H9 (cell line): Measurements from ENCODE around the gene SPECC1. TPM values are rescaled to one million over a fixed set of nuclear protein-coding genes. Genes with fewer than 3 reads are reported as not detected.
"Not testable (repeated sequence)": the region's sequence is repeated elsewhere in the genome, so short reads cannot be mapped to it uniquely, and the experiment has no call there.

Source experiments
- DNase-seq: peaks from one replicate; pipeline ENCODE4 v3.0.0-alpha.2; 2017
- H2AFZ ChIP-seq: one replicate; pipeline ENCODE4 v1.6.1; 2013; ENCODE audit warnings: mild to moderate bottlenecking, low read length, control low read depth, moderate library complexity
- H2AK5ac ChIP-seq: 2 replicates; pipeline ENCODE4 v1.6.1; 2013; ENCODE audit warnings: low read length, control low read depth, mixed read lengths; ENCODE audit not compliant: insufficient read length
- H2BK120ac ChIP-seq: one replicate; pipeline ENCODE4 v1.6.1; 2013; ENCODE audit warnings: low read depth, mild to moderate bottlenecking, low read length, control low read depth, inconsistent platforms; ENCODE audit not compliant: poor library complexity, severe bottlenecking
- H2BK12ac ChIP-seq: 2 replicates; pipeline ENCODE4 v1.6.1; 2013; ENCODE audit warnings: low read length, control low read depth, mixed read lengths, low read depth; ENCODE audit not compliant: insufficient read length
- H2BK15ac ChIP-seq: 2 replicates; pipeline ENCODE4 v1.6.1; 2013; ENCODE audit warnings: low read depth, low read length, control low read depth
- H2BK20ac ChIP-seq: one replicate; pipeline ENCODE4 v1.6.1; 2013; ENCODE audit warnings: low read depth, mild to moderate bottlenecking, low read length, control low read depth, inconsistent platforms; ENCODE audit not compliant: poor library complexity, severe bottlenecking
- H2BK5ac ChIP-seq: 2 replicates; pipeline ENCODE4 v1.6.1; 2013; ENCODE audit warnings: low read length, control low read depth, mixed read lengths; ENCODE audit not compliant: insufficient read length
- H3K14ac ChIP-seq: 2 replicates; pipeline ENCODE4 v1.6.1; 2013; ENCODE audit warnings: low read length, control low read depth; ENCODE audit not compliant: insufficient read depth
- H3K18ac ChIP-seq: 2 replicates; pipeline ENCODE4 v1.6.1; 2013; ENCODE audit warnings: low read depth, mild to moderate bottlenecking, mixed read lengths, low read length, control low read depth; ENCODE audit not compliant: insufficient read length
- H3K23ac ChIP-seq: 2 replicates; pipeline ENCODE4 v1.6.1; 2013; ENCODE audit warnings: low read length, control low read depth, mixed read lengths, low read depth; ENCODE audit not compliant: insufficient read length
- H3K23me2 ChIP-seq: 2 replicates; pipeline ENCODE4 v1.6.1; 2013; ENCODE audit warnings: low read depth, mild to moderate bottlenecking, mixed read lengths, low read length, control low read depth; ENCODE audit not compliant: insufficient read length, poor library complexity, severe bottlenecking
- H3K27ac ChIP-seq: 2 replicates; pipeline ENCODE4 v1.5.1; 2013; ENCODE audit warnings: low read length, control low read depth, mixed read lengths, low read depth; ENCODE audit not compliant: insufficient read length
- H3K27me3 ChIP-seq: 2 replicates; pipeline ENCODE4 v1.6.1; 2013; ENCODE audit warnings: low read length, control low read depth, inconsistent platforms; ENCODE audit not compliant: insufficient read depth
- H3K4ac ChIP-seq: 2 replicates; pipeline ENCODE4 v1.6.1; 2013; ENCODE audit warnings: low read depth, mild to moderate bottlenecking, control low read depth, inconsistent platforms, low read length, moderate library complexity
- H3K4me1 ChIP-seq: 2 replicates; pipeline ENCODE4 v1.6.1; 2013; ENCODE audit warnings: low read length, control low read depth, inconsistent platforms; ENCODE audit not compliant: insufficient read depth
- H3K4me2 ChIP-seq: 2 replicates; pipeline ENCODE4 v1.6.1; 2013; ENCODE audit warnings: low read length, control low read depth, mixed read lengths; ENCODE audit not compliant: insufficient read length, insufficient read depth
- H3K56ac ChIP-seq: 2 replicates; pipeline ENCODE4 v1.6.1; 2013; ENCODE audit warnings: low read depth, mild to moderate bottlenecking, mixed read lengths, low read length, control low read depth; ENCODE audit not compliant: insufficient read length
- H3K79me1 ChIP-seq: 2 replicates; pipeline ENCODE4 v1.6.1; 2013; ENCODE audit warnings: low read depth, mild to moderate bottlenecking, moderate library complexity, low read length, control low read depth, inconsistent platforms; ENCODE audit not compliant: insufficient read depth, poor library complexity, severe bottlenecking
- H3K79me2 ChIP-seq: 2 replicates; pipeline ENCODE4 v1.6.1; 2013; ENCODE audit warnings: low read length, control low read depth, inconsistent platforms; ENCODE audit not compliant: insufficient read depth
- H3K9ac ChIP-seq: 2 replicates; pipeline ENCODE4 v1.6.1; 2013; ENCODE audit warnings: low read length, control low read depth, mixed read lengths; ENCODE audit not compliant: insufficient read length; ENCODE audit errors: extremely low read depth
- H3K9me3 ChIP-seq: one replicate; pipeline ENCODE4 v1.6.1; 2013; ENCODE audit warnings: low read depth, low read length, inconsistent platforms; ENCODE audit not compliant: control insufficient read depth
- H3T11ph ChIP-seq: one replicate; pipeline ENCODE4 v1.6.1; 2013; ENCODE audit warnings: mild to moderate bottlenecking, low read length, control low read depth, inconsistent platforms
- H4K20me1 ChIP-seq: one replicate; pipeline ENCODE4 v1.6.1; 2013; ENCODE audit not compliant: control insufficient read depth, insufficient read length, insufficient read depth
- H4K5ac ChIP-seq: 2 replicates; pipeline ENCODE4 v1.6.1; 2013; ENCODE audit warnings: low read depth, mild to moderate bottlenecking, mixed read lengths, low read length, control low read depth; ENCODE audit not compliant: insufficient read length
- H4K8ac ChIP-seq: replicated peaks from 2 replicates; pipeline ENCODE4 v1.6.1; 2013; ENCODE audit warnings: low read length, control low read depth, mixed read lengths, low read depth; ENCODE audit not compliant: insufficient read length
- H4K91ac ChIP-seq: 2 replicates; pipeline ENCODE4 v1.6.1; 2013; ENCODE audit warnings: low read depth, mild to moderate bottlenecking, moderate library complexity, mixed read lengths, low read length, control low read depth; ENCODE audit not compliant: insufficient read length
- H3K27ac Mint-ChIP-seq, 3 experiments: 2 replicates in 2 of 3; 3 replicates in 1 of 3; pipeline ENCODE4 v1.8.0; 2020 to 2021; ENCODE audit warnings: mixed read lengths in 3 of 3, mild to moderate bottlenecking in 1 of 3, moderate library complexity in 1 of 3
- H3K27me3 Mint-ChIP-seq: 2 replicates; pipeline ENCODE4 v1.8.0; 2021; ENCODE audit warnings: low read depth, mild to moderate bottlenecking, moderate library complexity, mixed read lengths
- H3K36me3 Mint-ChIP-seq, 3 experiments: 2 replicates in 2 of 3; 3 replicates in 1 of 3; pipeline ENCODE4 v1.8.0; 2020 to 2021; ENCODE audit warnings: low read depth in 3 of 3, mixed read lengths in 3 of 3; ENCODE audit not compliant: insufficient read depth in 1 of 3
- H3K4me1 Mint-ChIP-seq, 2 experiments: 2 replicates each; pipeline ENCODE4 v1.8.0; 2020; ENCODE audit warnings: mixed read lengths in 2 of 2
- H3K4me3 Mint-ChIP-seq, 2 experiments: 2 replicates in 1 of 2; 3 replicates in 1 of 2; pipeline ENCODE4 v1.8.0; 2020 to 2021; ENCODE audit warnings: mild to moderate bottlenecking in 2 of 2, mixed read lengths in 2 of 2, moderate library complexity in 1 of 2
- H3K9me3 Mint-ChIP-seq, 2 experiments: 2 replicates in 1 of 2; 3 replicates in 1 of 2; pipeline ENCODE4 v1.8.0; 2020; ENCODE audit warnings: mild to moderate bottlenecking in 2 of 2, mixed read lengths in 2 of 2, moderate library complexity in 1 of 2
- WGBS: extraction: QIAGEN DNeasy Blood & Tissue Kit; methylation state at CpG from one replicate; pipeline ENCODE4 v1.1.7; 2013; ENCODE audit warnings: missing lambda C conversion rate, low lambda C conversion rate, mixed read lengths; ENCODE audit not compliant: insufficient read length; ENCODE audit errors: extremely low coverage; 5-methylcytosine and 5-hydroxymethylcytosine counted together
- total RNA-seq: library from RNA; stranded (reverse); gene quantifications from 2 replicates; pipeline ENCODE4 v1.2.1, GENCODE V29; 2021
- TF ChIP-seq, protein P1 (sequence below): fragments of 200-600 bp; sonication (generic); conservative IDR thresholded peaks from 3 replicates; pipeline ENCODE4 v1.8.0; 2021; ENCODE audit warnings: antibody characterized with exemption, mild to moderate bottlenecking

Gene SPECC1
- total RNA-seq, 1 experiment from 2014 or later: 65.7 TPM

DNA sequence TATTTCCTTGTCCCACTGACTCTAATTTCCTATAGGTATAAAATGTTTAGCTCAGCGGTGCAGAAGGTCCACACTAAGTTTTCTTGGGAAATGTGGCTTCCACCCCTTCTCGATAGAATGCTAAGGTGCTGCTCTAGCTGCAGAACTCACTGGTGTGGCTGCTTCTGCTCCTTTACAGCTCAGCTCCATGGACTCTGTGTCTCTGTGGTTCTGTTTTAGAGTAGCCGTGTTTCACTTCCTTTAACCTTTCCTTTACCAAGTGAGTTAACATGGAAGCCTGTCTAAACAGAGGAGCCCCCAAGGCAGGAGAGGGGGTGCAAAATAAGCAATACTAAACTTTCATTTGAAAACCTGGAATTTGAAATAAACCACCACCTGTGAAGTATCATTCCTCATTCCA, 65.3 kb downstream of the SPECC1 start:
- H3K56ac ChIP-seq: no peak overlapping the region
- no peaks in the 10 kb centered on the region for H3K9me3 ChIP-seq
- H2AFZ ChIP-seq: no peak overlapping the region
- Mint-ChIP-seq H3K27ac (no peak overlapping the region), H3K4me3 (no peak overlapping the region), H3K9me3 (no peaks in the 10 kb centered on the region), H3K36me3 (no peaks in the 10 kb centered on the region), H3K27me3 (no peaks in the 10 kb centered on the region), H3K4me1 (peaks cover 11 to 12% of the 10 kb centered on the region in 2 experiments)
- H2BK120ac ChIP-seq: no peak overlapping the region
- no peak overlapping the region for H3K4ac ChIP-seq
- no peak overlapping the region for H2BK5ac ChIP-seq
- no peak overlapping the region for H3K27ac ChIP-seq
- H2BK12ac ChIP-seq: no peak overlapping the region
- no peak overlapping the region for H2BK15ac ChIP-seq
- H4K91ac ChIP-seq: no peak overlapping the region
- no peaks in the 10 kb centered on the region for H3K27me3 ChIP-seq
- no peak overlapping the region for H4K5ac ChIP-seq
- H2BK20ac ChIP-seq: no peak overlapping the region
- no CpG with 5 or more reads among the region's 3 CpGs for WGBS
- H4K8ac ChIP-seq: no peak overlapping the region
- H3K23me2 ChIP-seq: no peaks in the 10 kb centered on the region
- H3K4me1 ChIP-seq: peaks cover 5% of the 10 kb centered on the region; the same call in 1 of the 2 replicates
- TF ChIP-seq, protein P1, sequence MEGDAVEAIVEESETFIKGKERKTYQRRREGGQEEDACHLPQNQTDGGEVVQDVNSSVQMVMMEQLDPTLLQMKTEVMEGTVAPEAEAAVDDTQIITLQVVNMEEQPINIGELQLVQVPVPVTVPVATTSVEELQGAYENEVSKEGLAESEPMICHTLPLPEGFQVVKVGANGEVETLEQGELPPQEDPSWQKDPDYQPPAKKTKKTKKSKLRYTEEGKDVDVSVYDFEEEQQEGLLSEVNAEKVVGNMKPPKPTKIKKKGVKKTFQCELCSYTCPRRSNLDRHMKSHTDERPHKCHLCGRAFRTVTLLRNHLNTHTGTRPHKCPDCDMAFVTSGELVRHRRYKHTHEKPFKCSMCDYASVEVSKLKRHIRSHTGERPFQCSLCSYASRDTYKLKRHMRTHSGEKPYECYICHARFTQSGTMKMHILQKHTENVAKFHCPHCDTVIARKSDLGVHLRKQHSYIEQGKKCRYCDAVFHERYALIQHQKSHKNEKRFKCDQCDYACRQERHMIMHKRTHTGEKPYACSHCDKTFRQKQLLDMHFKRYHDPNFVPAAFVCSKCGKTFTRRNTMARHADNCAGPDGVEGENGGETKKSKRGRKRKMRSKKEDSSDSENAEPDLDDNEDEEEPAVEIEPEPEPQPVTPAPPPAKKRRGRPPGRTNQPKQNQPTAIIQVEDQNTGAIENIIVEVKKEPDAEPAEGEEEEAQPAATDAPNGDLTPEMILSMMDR: no peak
- H3K4me2 ChIP-seq: no peak overlapping the region
- no peaks in the 10 kb centered on the region for H4K20me1 ChIP-seq
- no peaks in the 10 kb centered on the region for H3K79me2 ChIP-seq
- no peak overlapping the region for H3K23ac ChIP-seq
- H3K9ac ChIP-seq: no peak overlapping the region
- no peak overlapping the region for H3K18ac ChIP-seq
- no peak overlapping the region for H3K14ac ChIP-seq
- no peak for DNase-seq
- no peaks in the 10 kb centered on the region for H3K79me1 ChIP-seq
- no peak overlapping the region for H3T11ph ChIP-seq
- no peak overlapping the region for H2AK5ac ChIP-seq

DNA sequence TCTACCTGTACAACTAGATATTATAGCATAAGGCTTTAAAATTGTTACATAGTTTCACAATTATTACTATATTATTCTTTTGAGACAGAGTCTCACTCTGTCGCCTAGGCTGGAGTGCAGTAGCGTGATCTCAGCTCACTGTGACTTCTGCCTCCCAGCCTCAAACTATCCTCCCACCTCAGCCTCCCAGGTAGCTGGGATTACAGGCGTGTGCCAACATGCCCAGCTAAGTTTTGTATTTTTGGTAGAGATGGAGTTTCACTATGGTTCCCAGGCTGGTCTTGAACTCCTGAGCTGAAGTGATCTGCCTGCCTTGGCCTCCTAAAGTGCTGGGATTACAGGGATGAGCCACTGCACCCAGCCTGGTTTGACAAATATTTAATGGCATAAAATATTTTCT, 67.0 kb downstream of the SPECC1 start:
- H3K4me1 ChIP-seq, H3K36me3 Mint-ChIP-seq, H3K23me2 ChIP-seq, H2AFZ ChIP-seq, H3K27me3 Mint-ChIP-seq, H3K4ac ChIP-seq, H2BK5ac ChIP-seq, DNase-seq, H4K8ac ChIP-seq, H3K9ac ChIP-seq, H3K79me2 ChIP-seq, H2BK15ac ChIP-seq, H3K14ac ChIP-seq, H3K18ac ChIP-seq, H3T11ph ChIP-seq, H2AK5ac ChIP-seq, H3K56ac ChIP-seq, H3K4me3 Mint-ChIP-seq, H3K27me3 ChIP-seq, H3K4me2 ChIP-seq, H2BK20ac ChIP-seq, H3K23ac ChIP-seq, H3K27ac ChIP-seq, H3K27ac Mint-ChIP-seq, H2BK120ac ChIP-seq, H4K5ac ChIP-seq, H3K9me3 Mint-ChIP-seq, H3K79me1 ChIP-seq, H3K9me3 ChIP-seq, H4K91ac ChIP-seq, H4K20me1 ChIP-seq, H2BK12ac ChIP-seq: not testable (repeated sequence)
- no CpG with 5 or more reads among the region's 3 CpGs for WGBS
- peaks cover 16 to 17% of the 10 kb centered on the region in 2 experiments for H3K4me1 Mint-ChIP-seq
